Liver (tissue), 3 donors: ENCODE measurements around the gene NBAS.

ENCODE experiments used
- CTCF ChIP-seq: fragments of 150-350 bp; IDR thresholded peaks from 2 replicates; pipeline ENCODE4 v1.5.1; 2017; ENCODE audit warnings: improper control_type of control experiment, low read depth, low read length; ENCODE audit not compliant: missing input control
- EGR1 ChIP-seq, 2 donors: IDR thresholded peaks; 2 replicates each; pipeline ENCODE4 v1.6.1; 2016 to 2018; ENCODE audit warnings: antibody characterized with exemption in 2 of 2, low read depth in 2 of 2
- FOXA1 ChIP-seq: IDR thresholded peaks from 2 replicates; pipeline ENCODE4 v1.6.1; 2016; ENCODE audit warnings: antibody characterized with exemption
- JUND ChIP-seq, 2 donors: IDR thresholded peaks; 2 replicates each; pipeline ENCODE4 v1.6.1; 2016; ENCODE audit warnings: antibody characterized with exemption in 2 of 2
- MAX ChIP-seq: IDR thresholded peaks from 2 replicates; pipeline ENCODE4 v1.6.1; 2016; ENCODE audit warnings: antibody characterized with exemption
- RAD21 ChIP-seq, 2 donors: IDR thresholded peaks; 2 replicates each; pipeline ENCODE4 v1.6.1; 2016; ENCODE audit warnings: antibody characterized with exemption in 2 of 2, mild to moderate bottlenecking in 2 of 2
- REST ChIP-seq: IDR thresholded peaks from 2 replicates; pipeline ENCODE4 v1.6.1; 2016; ENCODE audit warnings: antibody characterized with exemption, mild to moderate bottlenecking
- SP1 ChIP-seq: IDR thresholded peaks from 2 replicates; pipeline ENCODE4 v1.6.1; 2018; ENCODE audit warnings: antibody characterized with exemption, mild to moderate bottlenecking
- TAF1 ChIP-seq: conservative IDR thresholded peaks from 2 replicates; pipeline ENCODE4 v1.6.1; 2016; ENCODE audit warnings: antibody characterized with exemption, mild to moderate bottlenecking
- YY1 ChIP-seq: IDR thresholded peaks from 2 replicates; pipeline ENCODE4 v1.6.1; 2016; ENCODE audit warnings: antibody characterized with exemption, mild to moderate bottlenecking
- donor health status: healthy.
- donor health status: healthy.

GRCh38 chr2:15548974-15549373 lies 12.2 kb downstream of the NBAS start:
- TF ChIP-seq CTCF (no peak), SP1 (no peak), MAX (no peak), REST (no peak), RAD21 (IDR thresholded peaks at IDR 0.05) (no peak), JUND (IDR thresholded peaks at IDR 0.05) (no peak), TAF1 (no peak), YY1 (no peak), EGR1 (IDR thresholded peaks at IDR 0.05; ENCODE audit: low read depth in 2 of 2) (no peak), FOXA1 (no peak)
